ENCODE measurements around the gene SLC16A10.

The SLC16A10 gene

DNA sequence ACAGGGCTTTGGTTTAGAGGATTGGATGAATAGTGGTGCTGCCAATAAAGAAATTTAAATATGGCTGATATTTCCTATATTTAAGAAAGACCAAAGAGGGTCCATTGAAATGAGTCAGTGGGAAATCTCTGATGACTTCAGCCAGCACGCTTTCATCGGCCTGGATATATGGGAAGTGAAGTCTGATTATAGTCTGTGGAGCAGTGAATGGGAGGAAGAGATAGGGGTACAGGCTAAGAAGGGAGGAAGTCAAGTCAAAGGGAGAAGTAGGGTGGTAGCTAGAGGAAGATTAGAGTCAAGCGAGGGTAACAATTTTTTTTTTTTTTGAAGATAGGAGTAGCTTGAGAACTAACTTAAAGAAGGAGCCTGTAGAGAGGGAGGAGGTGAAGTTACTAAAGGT is 22.7 kb downstream of the SLC16A10 start:
- FAIRE-seq (no peak), DNase-seq (ENCODE audit: insufficient read length, low spot score) (no peak)
- TF ChIP-seq POLR2AphosphoS5 (IDR thresholded peaks at IDR 0.05; ENCODE audit: low read depth, low read length) (no peak), SPI1 (IDR thresholded peaks at IDR 0.05; ENCODE audit: low read depth, low read length) (no peak), TAF1 (IDR thresholded peaks at IDR 0.05; ENCODE audit: low read depth, low read length) (no peak), POU2F2 (IDR thresholded peaks at IDR 0.05; ENCODE audit: low read depth, low read length) (no peak)

DNA sequence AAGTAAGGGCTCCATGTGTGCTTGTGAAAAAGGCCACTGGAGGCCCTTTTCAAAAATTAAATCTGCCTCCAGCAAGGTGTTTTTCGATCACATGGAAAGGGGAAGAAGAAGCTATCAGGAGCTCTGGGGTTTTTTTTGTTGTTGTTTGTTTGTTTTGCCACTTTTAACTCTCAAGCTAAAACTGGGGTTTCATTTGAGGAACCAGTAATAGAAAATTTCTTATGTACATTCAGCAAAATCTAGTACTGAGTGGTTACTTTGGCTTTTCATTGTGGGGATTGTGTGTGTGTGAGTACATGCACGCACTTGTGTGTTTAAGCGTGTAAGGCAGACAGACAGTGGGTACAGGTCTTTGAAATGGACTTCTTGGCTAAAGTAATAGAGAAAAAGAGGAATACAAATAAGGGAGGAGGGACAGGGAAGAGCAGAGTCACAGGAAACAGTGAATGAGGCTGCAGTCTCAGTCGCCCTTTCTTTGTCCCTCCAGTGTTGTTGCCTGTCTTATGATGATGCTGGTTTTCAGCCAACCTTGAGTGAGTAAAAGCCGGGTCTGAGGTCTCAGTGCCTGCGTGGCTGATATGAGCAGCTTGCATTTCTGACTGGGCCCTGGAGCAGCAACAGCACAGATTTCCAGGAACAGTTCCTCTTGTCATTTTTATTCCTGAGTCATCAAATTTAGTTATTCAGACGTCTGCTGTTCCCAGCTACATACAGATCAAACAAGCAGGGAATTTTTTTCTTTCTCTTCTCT is 26.2 kb downstream of the SLC16A10 start:
- no peak for TF ChIP-seq POU2F2 (IDR thresholded peaks at IDR 0.05; ENCODE audit: low read depth, low read length)

DNA sequence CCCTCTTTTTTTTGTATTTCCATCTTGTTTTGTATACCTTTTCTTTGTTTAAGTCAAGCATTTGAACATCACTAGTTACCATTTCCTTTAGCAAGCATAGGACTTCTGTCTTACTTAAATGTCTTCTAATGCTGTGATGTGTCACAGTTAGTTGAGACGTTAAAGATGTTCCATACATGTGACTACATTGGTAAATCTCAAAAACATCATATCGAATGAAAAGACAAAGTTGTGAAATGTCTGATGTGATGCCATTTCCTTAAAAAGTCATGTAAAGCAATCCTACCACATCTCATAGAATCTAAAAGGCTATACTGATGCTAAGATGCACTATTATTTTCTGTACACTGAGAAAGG is 26.8 kb downstream of the SLC16A10 start:
- no peak for FAIRE-seq
- TF ChIP-seq POLR2A (IDR thresholded peaks at IDR 0.05; ENCODE audit: low read depth, low read length) (no peak), PAX5 (IDR thresholded peaks at IDR 0.05; ENCODE audit: insufficient read depth, low read length, severe bottlenecking) (no peak), TAF1 (IDR thresholded peaks at IDR 0.05; ENCODE audit: low read depth, low read length) (no peak), POLR2AphosphoS5 (IDR thresholded peaks at IDR 0.05; ENCODE audit: low read depth, low read length) (no peak), POU2F2 (IDR thresholded peaks at IDR 0.05; ENCODE audit: low read depth, low read length) (no peak), SPI1 (IDR thresholded peaks at IDR 0.05; ENCODE audit: low read depth, low read length) (no peak)
- DNase-seq (ENCODE audit: insufficient read length, low spot score) = no peak

More for the DNA sequence above, 26.2 kb downstream of the SLC16A10 start:
- FAIRE-seq (no peak), DNase-seq (ENCODE audit: insufficient read length, low spot score) (no peak)

DNA sequence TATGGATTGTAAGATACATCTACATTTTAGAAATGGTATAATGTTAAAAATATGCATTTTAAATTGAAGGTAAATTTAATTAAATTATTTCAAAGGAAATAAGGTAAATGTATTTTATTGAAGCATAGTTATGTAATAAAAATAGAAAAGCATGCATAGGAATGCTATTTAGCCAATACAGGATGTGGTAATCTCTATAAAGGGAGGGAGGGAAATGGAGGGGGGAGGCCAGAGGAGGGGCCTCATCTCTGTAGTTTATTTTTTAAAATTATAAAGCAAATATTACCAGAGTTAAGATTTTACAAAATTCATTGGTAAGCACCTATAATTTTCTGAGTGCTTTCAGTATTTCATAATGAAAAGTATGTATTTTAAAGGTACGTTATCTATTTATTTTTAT is 27.2 kb downstream of the SLC16A10 start:
- TF ChIP-seq TAF1 (IDR thresholded peaks at IDR 0.05; ENCODE audit: low read depth, low read length) = no peak
- TF ChIP-seq PAX5 (IDR thresholded peaks at IDR 0.05; ENCODE audit: insufficient read depth, low read length, severe bottlenecking) = no peak
- no peak for TF ChIP-seq POLR2A (IDR thresholded peaks at IDR 0.05; ENCODE audit: low read depth, low read length)
- TF ChIP-seq SPI1 (IDR thresholded peaks at IDR 0.05; ENCODE audit: low read depth, low read length) = no peak
- no peak for TF ChIP-seq POLR2AphosphoS5 (IDR thresholded peaks at IDR 0.05; ENCODE audit: low read depth, low read length)
- TF ChIP-seq POU2F2 (IDR thresholded peaks at IDR 0.05; ENCODE audit: low read depth, low read length) = no peak
- DNase-seq (ENCODE audit: insufficient read length, low spot score) (no peak), FAIRE-seq (no peak)

DNA sequence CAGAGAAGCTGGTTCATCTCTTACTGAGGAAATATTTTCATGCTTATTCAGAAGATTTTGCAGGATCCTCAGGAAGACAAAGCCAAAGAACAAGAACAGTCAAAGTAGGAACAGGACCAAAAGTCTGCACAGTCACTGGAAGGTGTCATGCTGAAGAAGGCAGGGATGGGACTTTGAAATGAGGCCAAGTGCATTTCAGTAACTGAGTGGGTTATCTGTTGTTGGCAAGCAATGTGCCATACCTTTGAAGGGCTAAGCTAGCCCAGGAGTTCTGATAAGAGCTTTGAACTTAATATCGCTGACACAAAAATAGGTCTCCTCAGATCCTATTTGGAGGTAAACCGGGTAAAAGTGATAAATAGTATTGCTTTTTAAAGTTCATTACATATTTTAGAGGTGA is 31.5 kb downstream of the SLC16A10 start:
- DNase-seq (ENCODE audit: insufficient read length, low spot score) (no peak), FAIRE-seq (no peak)
- TF ChIP-seq PAX5 (IDR thresholded peaks at IDR 0.05; ENCODE audit: insufficient read depth, low read length, severe bottlenecking) = no peak
- TF ChIP-seq POLR2AphosphoS5 (IDR thresholded peaks at IDR 0.05; ENCODE audit: low read depth, low read length) = no peak
- TF ChIP-seq TAF1 (IDR thresholded peaks at IDR 0.05; ENCODE audit: low read depth, low read length) = no peak
- no peak for TF ChIP-seq POU2F2 (IDR thresholded peaks at IDR 0.05; ENCODE audit: low read depth, low read length)
- TF ChIP-seq POLR2A (IDR thresholded peaks at IDR 0.05; ENCODE audit: low read depth, low read length) = no peak
- TF ChIP-seq SPI1 (IDR thresholded peaks at IDR 0.05; ENCODE audit: low read depth, low read length) = no peak

DNA sequence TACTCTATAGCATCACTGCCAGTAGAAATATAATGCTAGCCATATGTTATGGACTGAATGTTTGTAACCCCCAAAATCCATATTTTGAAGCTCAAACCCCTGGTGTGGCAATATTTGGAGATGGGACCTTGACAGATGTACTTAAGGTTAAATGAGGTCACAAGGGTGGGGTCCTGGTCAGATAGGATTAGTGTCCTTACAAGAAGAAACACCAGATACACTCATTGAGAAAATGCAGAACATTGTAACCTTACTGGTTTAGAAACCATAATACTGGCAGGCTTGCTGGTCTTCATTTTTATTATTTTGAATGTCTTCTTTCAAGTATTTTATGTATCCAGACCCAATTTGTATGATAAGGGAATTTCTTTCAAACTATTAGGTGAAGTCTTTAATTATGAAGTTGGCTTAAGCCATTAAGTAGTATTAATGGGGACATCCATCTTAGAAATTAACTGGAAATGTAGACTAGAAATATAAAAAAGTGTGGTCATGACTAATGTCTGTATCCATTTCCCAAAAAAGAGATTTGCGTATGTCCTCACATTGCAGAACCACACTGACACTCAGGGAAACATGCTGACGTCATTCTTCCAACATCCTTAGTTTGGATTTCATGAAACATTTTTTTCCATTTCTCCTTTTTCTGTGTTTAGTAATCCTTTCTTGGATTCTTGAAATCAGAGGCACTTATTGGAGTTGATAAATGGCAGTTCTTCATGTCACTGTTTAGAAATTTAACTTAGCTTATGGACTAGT is 32.4 kb downstream of the SLC16A10 start:
- TF ChIP-seq PAX5 (IDR thresholded peaks at IDR 0.05; ENCODE audit: insufficient read depth, low read length, severe bottlenecking) (no peak), POU2F2 (IDR thresholded peaks at IDR 0.05; ENCODE audit: low read depth, low read length) (no peak), POLR2A (IDR thresholded peaks at IDR 0.05; ENCODE audit: low read depth, low read length) (no peak), POLR2AphosphoS5 (IDR thresholded peaks at IDR 0.05; ENCODE audit: low read depth, low read length) (no peak), SPI1 (IDR thresholded peaks at IDR 0.05; ENCODE audit: low read depth, low read length) (no peak), TAF1 (IDR thresholded peaks at IDR 0.05; ENCODE audit: low read depth, low read length) (no peak)
- no peak for FAIRE-seq
- DNase-seq (ENCODE audit: insufficient read length, low spot score) = no peak

DNA sequence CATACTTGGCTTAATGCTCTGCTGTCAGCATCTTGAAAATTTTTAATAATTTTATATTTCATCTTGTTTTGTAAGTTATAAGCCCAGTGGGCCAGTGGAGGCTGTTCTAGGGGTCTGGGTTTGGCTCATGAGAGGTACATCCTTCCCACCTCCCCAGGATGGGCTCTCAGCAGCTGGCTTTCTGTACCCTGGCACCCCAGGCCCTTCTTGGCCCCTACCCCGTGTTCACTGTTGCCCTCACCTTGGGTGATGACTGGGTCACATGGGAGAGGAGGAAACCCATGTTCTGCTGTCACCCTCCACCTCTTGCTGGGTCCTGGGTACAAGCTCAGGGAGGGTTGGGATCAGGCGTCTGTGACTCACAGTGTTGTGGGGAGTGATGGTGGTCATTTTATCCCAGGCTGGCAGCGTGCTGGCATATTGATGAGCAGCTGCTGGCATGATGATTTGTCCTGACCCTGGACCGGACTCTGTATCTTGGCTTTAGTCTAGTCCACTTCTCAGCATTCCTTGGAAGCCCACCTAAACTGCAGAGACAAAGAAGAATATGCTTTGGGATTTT is 34.6 kb downstream of the SLC16A10 start:
- TF ChIP-seq PAX5 (IDR thresholded peaks at IDR 0.05; ENCODE audit: insufficient read depth, low read length, severe bottlenecking) (no peak), POU2F2 (IDR thresholded peaks at IDR 0.05; ENCODE audit: low read depth, low read length) (no peak), TAF1 (IDR thresholded peaks at IDR 0.05; ENCODE audit: low read depth, low read length) (no peak), POLR2A (IDR thresholded peaks at IDR 0.05; ENCODE audit: low read depth, low read length) (no peak), SPI1 (IDR thresholded peaks at IDR 0.05; ENCODE audit: low read depth, low read length) (no peak), POLR2AphosphoS5 (IDR thresholded peaks at IDR 0.05; ENCODE audit: low read depth, low read length) (no peak)
- no peak for FAIRE-seq
- no peak for DNase-seq (ENCODE audit: insufficient read length, low spot score)

DNA sequence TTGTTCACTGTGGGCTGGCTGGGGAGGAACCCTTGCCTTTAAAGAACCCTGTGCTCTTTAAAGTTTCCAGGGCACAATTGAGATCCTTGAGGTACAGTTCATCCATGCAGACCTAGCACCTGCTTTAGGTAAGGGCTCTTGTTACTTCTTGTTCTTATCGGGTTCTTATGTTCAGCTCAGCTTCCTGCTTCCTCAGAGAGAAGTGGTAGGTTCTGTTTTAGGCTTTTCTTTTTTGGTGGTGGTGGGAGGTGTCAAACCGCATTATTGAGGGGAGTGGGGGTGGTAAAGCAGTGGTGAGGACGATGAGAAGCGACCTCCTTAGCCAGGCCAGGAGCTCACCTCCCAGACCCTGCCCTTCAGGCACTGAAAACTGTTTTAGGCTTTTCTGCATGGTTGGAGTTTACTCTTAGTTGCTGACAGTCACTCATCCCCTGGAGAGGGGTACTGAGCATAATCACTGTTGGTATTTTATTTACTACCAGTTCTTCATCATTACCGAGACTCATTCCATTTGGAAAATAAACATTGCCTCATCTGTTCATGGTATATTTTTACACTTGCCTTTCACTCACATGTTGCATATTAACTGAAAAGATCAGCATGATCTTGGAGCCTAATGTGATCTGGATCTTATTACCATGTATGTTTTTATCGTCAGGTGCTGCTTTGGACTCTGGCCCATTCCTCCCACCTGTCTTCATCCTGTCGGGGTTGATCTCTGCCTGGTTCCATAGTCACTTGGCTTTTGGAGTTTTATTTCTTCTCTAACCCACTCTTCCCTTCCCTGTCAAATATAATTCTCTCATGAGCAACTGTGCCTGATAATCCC is 35.4 kb downstream of the SLC16A10 start:
- no peak for DNase-seq (ENCODE audit: insufficient read length, low spot score)
- no peak for FAIRE-seq
- TF ChIP-seq POLR2AphosphoS5 (IDR thresholded peaks at IDR 0.05; ENCODE audit: low read depth, low read length) (no peak), POU2F2 (IDR thresholded peaks at IDR 0.05; ENCODE audit: low read depth, low read length) (no peak), SPI1 (IDR thresholded peaks at IDR 0.05; ENCODE audit: low read depth, low read length) (no peak), PAX5 (IDR thresholded peaks at IDR 0.05; ENCODE audit: insufficient read depth, low read length, severe bottlenecking) (no peak), POLR2A (IDR thresholded peaks at IDR 0.05; ENCODE audit: low read depth, low read length) (no peak), TAF1 (IDR thresholded peaks at IDR 0.05; ENCODE audit: low read depth, low read length) (no peak)

DNA sequence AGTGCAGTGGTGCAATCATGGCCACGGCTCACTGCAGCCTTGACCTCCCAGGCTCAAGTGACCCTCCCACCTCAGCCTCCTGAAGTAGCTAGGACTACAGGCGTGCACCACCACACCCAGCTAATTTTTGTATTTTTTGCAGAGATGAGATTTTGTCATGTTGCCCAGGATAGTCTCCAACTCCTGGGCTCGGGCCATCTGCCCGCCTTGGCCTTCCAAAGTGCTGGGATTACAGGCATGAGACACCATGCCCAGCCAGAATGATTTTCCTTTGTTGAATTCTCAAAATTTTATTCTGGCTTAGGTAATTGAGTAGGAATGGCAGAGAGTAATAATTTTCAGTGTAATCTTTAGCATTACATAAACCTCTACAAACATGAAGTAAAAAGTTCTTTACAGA is 37.1 kb downstream of the SLC16A10 start:
- DNase-seq (ENCODE audit: insufficient read length, low spot score) (no peak), FAIRE-seq (no peak)
- TF ChIP-seq POU2F2 (IDR thresholded peaks at IDR 0.05; ENCODE audit: low read depth, low read length) (no peak), POLR2A (IDR thresholded peaks at IDR 0.05; ENCODE audit: low read depth, low read length) (no peak), TAF1 (IDR thresholded peaks at IDR 0.05; ENCODE audit: low read depth, low read length) (no peak)
